Purkinje cell (primary cell): Measurements from ENCODE around the gene VPS51. TPM values are rescaled to one million over a fixed set of nuclear protein-coding genes. Genes with fewer than 3 reads are reported as not detected.

Experiments used
- polyA plus RNA-seq: library from polyadenylated mRNA; unstranded; fragments of >200 nt; fragmentation: Nextera tagmentation; gene quantifications from 2 replicates; pipeline ENCODE4 v1.2.1, GENCODE V29; 2014

Gene VPS51
- polyA plus RNA-seq: 15.7 and 25.0 TPM in 2 replicates

DNA sequence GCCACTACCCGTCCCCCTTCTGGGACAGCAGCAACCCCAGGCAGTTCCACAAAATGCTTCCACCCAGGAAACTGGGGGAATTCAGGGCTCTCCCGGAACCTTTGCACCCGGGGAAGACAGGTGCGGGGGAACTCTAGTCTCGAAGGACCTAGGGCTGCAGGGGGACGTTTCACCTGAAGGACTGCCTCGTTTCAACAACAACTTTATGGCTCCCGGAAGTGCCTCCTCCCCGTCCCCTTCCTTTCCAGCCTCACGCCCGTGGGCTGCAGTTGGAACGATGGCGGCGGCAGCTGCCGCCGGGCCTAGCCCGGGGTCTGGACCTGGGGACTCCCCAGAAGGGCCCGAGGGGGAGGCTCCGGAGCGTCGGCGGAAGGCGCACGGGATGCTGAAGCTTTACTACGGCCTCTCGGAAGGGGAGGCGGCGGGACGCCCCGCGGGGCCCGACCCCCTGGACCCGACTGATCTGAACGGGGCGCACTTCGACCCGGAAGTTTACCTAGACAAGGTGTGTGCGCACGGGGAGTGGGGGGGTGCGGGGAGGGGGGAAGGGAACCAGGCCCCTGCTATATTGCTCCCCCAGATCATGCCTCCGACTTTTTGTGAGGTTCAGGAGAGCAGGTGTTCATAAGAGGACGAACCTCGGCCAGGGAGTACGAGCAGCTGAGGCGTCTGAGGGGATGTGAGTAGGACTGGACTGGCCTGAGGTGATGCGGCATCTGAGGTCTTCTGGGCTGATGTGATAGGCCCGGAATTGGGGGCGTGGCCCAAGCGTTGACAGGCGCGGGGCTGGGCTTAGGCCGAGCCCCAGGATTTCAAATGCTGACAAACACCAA lies at the start of gene VPS51:
VPS51 (plus strand) TSS at position 241 of the 833 bp plus-strand sequence; CDS start at position 278, 37 bp downstream.

DNA sequence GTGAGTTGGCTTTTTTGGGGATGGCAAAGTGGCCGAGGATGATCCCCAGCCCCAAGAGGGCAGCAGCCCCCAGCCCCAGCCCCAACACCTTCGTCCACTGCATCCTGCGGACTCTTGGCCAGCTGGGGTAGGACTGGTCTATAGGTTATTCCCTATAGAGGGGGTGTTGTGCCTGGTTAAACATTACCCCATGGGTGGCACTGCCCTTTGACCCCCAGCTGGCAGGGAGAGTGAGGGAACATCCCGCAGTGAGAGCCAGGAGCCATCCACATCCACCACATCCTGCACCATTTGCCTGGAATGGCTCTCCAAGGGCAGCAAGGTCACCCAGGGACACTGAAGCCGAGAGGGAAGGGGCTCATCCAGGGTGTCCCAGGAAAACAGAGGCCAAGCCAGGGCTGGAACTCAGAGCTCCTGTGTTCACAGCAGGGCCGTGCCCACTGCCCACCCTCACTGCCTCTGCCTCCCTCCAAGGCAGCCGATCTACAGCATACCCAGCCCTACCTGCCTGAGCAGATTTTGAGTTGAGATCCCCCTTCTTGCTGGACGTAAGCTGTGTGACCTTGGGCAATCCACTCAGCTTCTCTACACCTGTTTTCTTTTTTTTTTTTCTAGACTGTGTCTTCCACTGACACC lies 37.5 kb upstream of the VPS51 start, which contains the start of gene NAALADL1:
NAALADL1 (minus strand) TSS at position 135 of the 636 bp plus-strand sequence; CDS start at position 103, 32 bp downstream.

DNA sequence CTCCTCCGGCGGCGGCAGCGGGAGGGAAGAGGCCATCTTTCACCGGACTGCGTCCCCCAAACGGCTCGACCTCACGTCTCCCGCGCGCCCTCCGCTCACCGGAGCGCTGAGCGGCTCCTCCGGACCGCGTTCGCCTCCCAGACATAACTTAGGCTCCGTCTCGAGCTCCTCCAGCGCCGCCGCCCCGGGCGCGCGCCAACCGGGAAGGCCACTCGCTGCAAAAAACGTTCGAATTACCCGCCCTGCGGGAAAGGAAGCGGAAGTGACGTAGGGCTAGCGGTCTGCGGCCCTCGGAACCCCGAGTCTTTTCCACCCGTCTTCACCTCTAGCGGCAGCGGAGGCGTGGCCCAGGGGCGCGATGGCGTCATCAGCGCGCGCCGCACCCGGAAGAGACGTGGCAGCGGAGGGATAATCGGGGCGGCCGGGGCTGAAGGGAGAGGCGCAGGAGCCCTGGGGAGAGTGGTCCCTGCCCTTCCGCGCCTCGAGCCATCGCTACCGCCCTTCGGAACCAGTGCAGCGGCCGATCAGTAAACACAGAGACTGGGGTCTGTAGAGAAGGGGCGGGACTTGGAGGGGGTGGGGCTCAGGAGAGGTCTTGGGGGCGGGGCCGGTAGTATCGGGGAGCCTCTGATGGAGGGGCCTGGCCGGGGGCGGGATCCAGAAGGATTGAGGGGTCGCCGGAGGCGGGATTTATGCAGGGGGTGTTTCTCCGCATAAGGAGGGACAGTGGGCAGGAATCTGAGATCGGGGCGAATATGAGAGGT lies 12.0 kb upstream of the VPS51 start, which contains the start of the genes CDCA5 and ZFPL1:
CDCA5 (minus strand) TSS at position 207 of the 764 bp plus-strand sequence; CDS start at position 145, 62 bp downstream.
ZFPL1 (plus strand) TSS at position 389 of the 764 bp plus-strand sequence. CDS start 477 bp downstream, outside the sequence.

DNA sequence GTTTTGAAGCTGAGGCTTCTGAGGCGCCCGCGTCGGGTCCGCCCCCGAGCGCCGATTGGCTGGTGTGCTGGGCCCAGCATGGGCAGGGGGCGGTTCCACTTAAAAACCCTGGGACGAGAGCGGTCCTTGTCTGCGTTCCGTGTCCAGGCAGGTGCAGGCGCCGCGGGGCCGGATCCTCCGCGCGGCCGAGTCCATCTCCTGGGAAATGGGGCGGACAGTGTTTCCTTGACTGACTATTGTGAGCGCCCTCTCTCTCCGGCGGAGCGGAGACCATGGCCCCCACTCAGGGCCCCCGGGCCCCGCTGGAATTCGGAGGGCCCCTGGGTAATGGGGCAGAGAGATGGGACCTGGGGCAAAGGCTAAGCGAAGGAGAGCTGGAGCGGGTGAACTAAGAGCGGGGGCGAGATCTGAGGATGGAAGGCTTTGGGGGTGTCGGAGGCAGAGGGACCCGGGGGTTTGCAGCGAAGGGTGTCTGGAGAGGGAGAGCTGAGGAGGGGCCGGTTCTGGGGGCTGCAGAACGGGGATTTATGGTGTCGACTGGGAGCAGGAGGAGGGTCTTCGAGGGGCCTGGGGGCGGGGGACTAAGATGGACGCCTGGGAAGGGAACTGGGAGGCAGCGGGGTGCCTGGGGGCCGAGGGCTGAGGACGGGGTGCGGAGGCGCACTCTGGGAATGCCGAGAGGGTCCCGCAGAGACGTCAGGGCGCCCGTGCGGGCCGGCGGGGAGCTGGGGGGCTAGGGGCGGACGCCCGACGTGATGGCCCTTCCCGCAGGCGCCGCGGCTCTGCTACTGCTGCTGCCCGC lies 15.9 kb downstream of the VPS51 start, which contains the start of gene TM7SF2:
TM7SF2 (plus strand) TSS at position 129 of the 802 bp plus-strand sequence; CDS start at position 273, 144 bp downstream.

DNA sequence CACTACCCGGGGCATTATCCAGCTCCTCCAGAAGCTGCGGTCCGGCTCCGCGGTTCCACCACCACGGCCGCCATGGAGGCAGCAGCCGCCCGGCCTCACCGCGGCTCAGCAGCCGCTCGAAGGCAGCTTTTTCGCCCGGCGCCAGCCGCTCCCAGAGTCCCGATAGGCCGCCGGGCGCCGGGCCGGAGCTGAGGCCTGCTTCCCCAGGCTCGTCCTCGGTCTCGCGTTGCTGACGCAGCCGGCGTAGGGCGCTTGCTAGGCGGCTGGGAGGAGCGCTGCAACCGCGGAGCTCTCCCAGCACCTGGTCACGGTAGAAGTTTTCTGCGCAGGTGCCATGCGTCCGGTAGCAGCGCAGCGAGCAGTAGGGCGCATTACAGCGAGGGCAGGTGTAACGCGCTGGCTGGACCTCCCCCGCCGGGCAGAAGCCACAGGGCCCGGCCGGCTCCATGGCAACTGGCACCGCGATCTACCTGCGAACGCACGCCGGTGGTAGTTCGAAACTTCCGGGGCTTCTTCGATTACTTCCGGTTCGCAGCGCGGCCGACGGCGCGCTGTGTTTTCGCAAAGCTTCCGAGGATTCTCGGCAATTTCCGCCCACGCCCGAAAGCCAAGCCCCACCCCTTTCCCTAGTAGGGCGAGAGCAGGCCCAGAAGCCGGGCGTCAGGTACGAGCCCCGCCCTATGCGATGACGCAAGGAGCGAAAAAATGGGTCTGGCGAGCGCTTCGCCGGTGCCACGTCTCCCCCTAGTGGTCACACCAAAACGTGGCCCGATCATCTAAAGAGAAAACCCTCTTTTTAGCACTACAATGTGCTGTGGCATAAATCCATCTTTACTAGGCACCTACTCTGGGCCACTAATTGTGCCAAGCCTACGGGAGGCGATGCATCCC lies 21.4 kb downstream of the VPS51 start, which contains the start of gene ZNHIT2:
ZNHIT2 (minus strand) TSS at position 496 of the 891 bp plus-strand sequence; CDS start at position 448, 48 bp downstream.

DNA sequence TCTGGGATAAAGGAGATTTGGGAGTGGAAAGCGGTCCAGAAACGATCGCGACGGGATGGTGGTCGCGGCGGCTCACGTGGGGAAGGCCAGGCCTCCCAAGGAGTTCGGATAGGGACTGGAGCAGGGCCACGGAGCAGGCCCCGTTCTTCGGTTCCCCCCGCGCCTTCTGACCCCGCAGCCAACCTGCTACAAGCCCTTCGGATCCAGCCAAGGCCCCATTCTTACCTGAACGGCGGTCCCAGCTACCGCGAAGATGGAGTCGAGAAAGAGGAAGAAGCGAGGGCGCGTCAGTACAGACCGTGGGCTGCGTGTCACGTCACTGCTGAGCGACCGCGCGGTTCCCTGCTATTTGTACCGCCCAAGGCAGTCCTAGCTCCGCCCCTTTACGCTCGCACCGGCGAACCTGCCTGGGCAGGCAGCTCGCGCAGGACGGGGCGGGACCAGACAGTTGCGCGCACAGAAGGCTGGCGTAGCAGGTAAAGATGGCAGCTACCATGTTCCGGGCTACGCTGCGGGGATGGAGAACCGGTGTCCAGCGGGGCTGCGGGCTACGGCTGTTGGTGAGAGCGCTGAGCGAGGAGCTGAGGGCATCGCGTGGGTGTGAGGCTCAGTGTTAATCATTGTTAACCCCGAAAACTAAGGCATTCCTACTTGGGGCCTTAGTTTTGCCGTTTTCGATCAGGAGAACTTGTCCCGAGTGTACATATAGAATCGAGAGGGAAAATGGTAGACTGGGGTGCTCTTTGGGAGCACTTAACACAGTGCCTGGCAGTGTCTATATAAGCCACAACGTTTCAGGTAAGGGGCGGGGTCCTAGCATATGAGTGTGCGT lies 26.1 kb downstream of the VPS51 start, which contains the start of the genes FAU and MRPL49:
FAU (minus strand) TSS at position 270 of the 832 bp plus-strand sequence. CDS start 321 bp downstream, outside the sequence.
MRPL49 (plus strand) TSS at position 457 of the 832 bp plus-strand sequence; CDS start at position 483, 26 bp downstream.

DNA sequence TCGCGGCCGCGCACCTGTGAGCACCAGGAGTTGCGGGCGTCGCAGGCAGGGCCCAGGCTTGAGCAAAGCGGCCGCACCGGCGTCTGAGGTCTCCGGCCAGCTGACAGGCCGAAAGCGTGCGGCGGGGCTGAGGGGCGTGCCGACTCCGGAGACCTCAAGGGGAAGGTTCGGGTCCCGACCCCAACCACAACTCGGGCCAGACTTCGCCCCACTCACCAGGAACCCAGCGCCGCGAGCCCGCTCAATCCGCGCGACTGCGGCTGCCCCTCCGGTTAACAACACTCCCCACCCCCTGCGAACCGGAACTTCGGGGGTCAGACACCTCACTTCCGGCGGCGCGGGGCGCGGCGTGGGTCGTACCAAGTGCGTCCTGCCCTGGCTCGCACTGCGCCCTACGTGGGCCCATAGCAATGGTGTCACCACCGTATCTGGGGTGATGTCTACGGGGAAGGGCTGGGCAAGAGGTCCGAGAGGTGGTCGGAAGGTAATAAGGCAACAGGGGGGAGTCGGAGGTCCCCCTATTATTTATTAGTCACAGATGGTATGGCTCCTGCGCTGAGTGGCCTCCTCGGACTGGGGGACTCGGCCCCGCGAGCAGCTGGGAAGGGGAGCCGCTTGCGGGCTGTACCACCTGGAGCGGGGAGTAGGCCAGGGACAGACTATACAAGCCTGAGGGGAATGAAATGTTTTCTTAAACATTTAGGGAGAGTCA lies 38.4 kb downstream of the VPS51 start, which contains the start of gene SYVN1:
SYVN1 (minus strand) TSS at position 280 of the 712 bp plus-strand sequence. CDS start 918 bp downstream, outside the sequence.

Other genes with a start within 250 kb of the VPS51 start
- 2.5 and 3.5 TPM in 2 replicates for gene EHD1, start 217.6 kb upstream of the VPS51 start, polyA plus RNA-seq
- gene ATG2A, start 179.0 kb upstream of the VPS51 start, polyA plus RNA-seq: 0.70 and 0.73 TPM in 2 replicates
- 1.5 and 3.1 TPM in 2 replicates for gene PPP2R5B, start 171.5 kb upstream of the VPS51 start, polyA plus RNA-seq
- gene GPHA2, start 160.3 kb upstream of the VPS51 start, polyA plus RNA-seq: not detected in 2 replicates
- 3.6 and 3.8 TPM in 2 replicates for gene MAJIN, start 124.1 kb upstream of the VPS51 start, polyA plus RNA-seq
- not detected in 2 replicates for gene BATF2, start 99.2 kb upstream of the VPS51 start, polyA plus RNA-seq
- 42.7 and 68.3 TPM in 2 replicates for gene ARL2, start 82.1 kb upstream of the VPS51 start, polyA plus RNA-seq
- 4.7 and 7.0 TPM in 2 replicates for gene SNX15, start 68.8 kb upstream of the VPS51 start, polyA plus RNA-seq
- gene SAC3D1, start 55.0 kb upstream of the VPS51 start, polyA plus RNA-seq: 1.3 and 3.6 TPM in 2 replicates
- gene NAALADL1, start 37.7 kb upstream of the VPS51 start, polyA plus RNA-seq: not detected in 2 replicates
- gene CDCA5, start 12.2 kb upstream of the VPS51 start, polyA plus RNA-seq: 0.29 and 1.8 TPM in 2 replicates
- gene ZFPL1, start 12.0 kb upstream of the VPS51 start, polyA plus RNA-seq: 11.0 and 14.9 TPM in 2 replicates
- 17.1 and 28.2 TPM in 2 replicates for gene TM7SF2, start 15.7 kb downstream of the VPS51 start, polyA plus RNA-seq
- 0.19 and 1.9 TPM in 2 replicates for gene ZNHIT2, start 21.5 kb downstream of the VPS51 start, polyA plus RNA-seq
- 384 and 510 TPM in 2 replicates for gene FAU, start 25.9 kb downstream of the VPS51 start, polyA plus RNA-seq
- gene MRPL49, start 26.1 kb downstream of the VPS51 start, polyA plus RNA-seq: 8.6 and 13.7 TPM in 2 replicates
- gene SYVN1, start 38.3 kb downstream of the VPS51 start, polyA plus RNA-seq: 24.2 and 35.0 TPM in 2 replicates
- gene SPDYC, start 74.0 kb downstream of the VPS51 start, polyA plus RNA-seq: not detected in 2 replicates
- 4.1 and 6.8 TPM in 2 replicates for gene CAPN1, start 85.7 kb downstream of the VPS51 start, polyA plus RNA-seq
- 1.6 and 4.8 TPM in 2 replicates for gene POLA2, start 165.7 kb downstream of the VPS51 start, polyA plus RNA-seq
- 2.8 and 4.2 TPM in 2 replicates for gene CDC42EP2, start 218.7 kb downstream of the VPS51 start, polyA plus RNA-seq
- 19.0 and 20.5 TPM in 2 replicates for gene DPF2, start 237.6 kb downstream of the VPS51 start, polyA plus RNA-seq